ENCODE results near the gene EPHB1. TPM values are rescaled to one million over a fixed set of nuclear protein-coding genes. Genes with fewer than 3 reads are reported as not detected.

The EPHB1 gene
- total RNA-seq, 1 experiment from 2014 or later, result 2.8 TPM

GRCh38 chr3:135017003-135017893, 222.2 kb downstream of the EPHB1 start:
- Mint-ChIP-seq H3K36me3 (ENCODE audit: insufficient read depth in 1 of 3, low read depth in 3 of 3) (no peaks in the 10 kb centered on the region), H3K27me3 (ENCODE audit: low read depth) (no peaks in the 10 kb centered on the region)

More at GRCh38 chr3:135017003-135017893, 222.2 kb downstream of the EPHB1 start:
- no peak overlapping the region for H4K5ac ChIP-seq (ENCODE audit: insufficient read length, low read depth, low read length)
- no peak overlapping the region for H2BK12ac ChIP-seq (ENCODE audit: insufficient read length, low read depth, low read length)
- H2BK5ac ChIP-seq (ENCODE audit: insufficient read length, low read length), result no peak overlapping the region
- H3K27me3 ChIP-seq (ENCODE audit: insufficient read depth, low read length), result no peaks in the 10 kb centered on the region
- no peak for DNase-seq
- no peak overlapping the region for H4K8ac ChIP-seq (replicated peaks; ENCODE audit: insufficient read length, low read depth, low read length)
- H3K4me1 ChIP-seq (ENCODE audit: insufficient read depth, low read length), result no peaks in the 10 kb centered on the region; the same call in 1 of the 2 replicates
- H4K20me1 ChIP-seq (ENCODE audit: control insufficient read depth, insufficient read depth, insufficient read length), result no peaks in the 10 kb centered on the region
- no peak overlapping the region for H3K56ac ChIP-seq (ENCODE audit: insufficient read length, low read depth, low read length)
- TF ChIP-seq CTCF (conservative IDR thresholded peaks at IDR 0.05), result no peak
- WGBS (ENCODE audit: extremely low coverage, insufficient read length, low lambda C conversion rate), result no CpG with 5 or more reads among the region's 9 CpGs
- H3K23ac ChIP-seq (ENCODE audit: insufficient read length, low read depth, low read length), result no peak overlapping the region
- no peaks in the 10 kb centered on the region for H3K9me3 ChIP-seq (ENCODE audit: control insufficient read depth, low read depth, low read length)
- H3K9ac ChIP-seq (ENCODE audit: extremely low read depth, insufficient read length, low read length), result no peak overlapping the region
- H2BK120ac ChIP-seq (ENCODE audit: low read depth, low read length, poor library complexity, severe bottlenecking), result no peak overlapping the region
- no peaks in the 10 kb centered on the region for H3K23me2 ChIP-seq (ENCODE audit: insufficient read length, low read depth, low read length, poor library complexity, severe bottlenecking)
- H2AK5ac ChIP-seq (ENCODE audit: insufficient read length, low read length), result no peak overlapping the region
- H2BK15ac ChIP-seq (ENCODE audit: low read depth, low read length), result no peak overlapping the region
- H3K4me3 Mint-ChIP-seq, result no peak overlapping the region
- H3K27ac ChIP-seq (ENCODE audit: insufficient read length, low read depth, low read length), result no peak overlapping the region
- H4K91ac ChIP-seq (ENCODE audit: insufficient read length, low read depth, low read length), result no peak overlapping the region
- H3K4ac ChIP-seq (ENCODE audit: low read depth, low read length), result no peak overlapping the region
- no peak overlapping the region for H3K4me2 ChIP-seq (ENCODE audit: insufficient read depth, insufficient read length, low read length)
- no peak overlapping the region for H2BK20ac ChIP-seq (ENCODE audit: low read depth, low read length, poor library complexity, severe bottlenecking)
- no peak overlapping the region for H3K14ac ChIP-seq (ENCODE audit: insufficient read depth, low read length)
- peak overlapping the region in 1 of 3 experiments; percentile 31; a peak in 1 of 7 replicates for H3K27ac Mint-ChIP-seq
- no peaks in the 10 kb centered on the region for H3K79me1 ChIP-seq (ENCODE audit: insufficient read depth, low read depth, low read length, poor library complexity, severe bottlenecking)
- peaks cover 16 to 22% of the 10 kb centered on the region in 2 experiments for H3K4me1 Mint-ChIP-seq
- no peak overlapping the region for H3T11ph ChIP-seq (ENCODE audit: low read length)
- H3K79me2 ChIP-seq (ENCODE audit: insufficient read depth, low read length), result no peaks in the 10 kb centered on the region
- no peak overlapping the region for H3K18ac ChIP-seq (ENCODE audit: insufficient read length, low read depth, low read length)
- no peaks in the 10 kb centered on the region for H3K9me3 Mint-ChIP-seq
- H2AFZ ChIP-seq (ENCODE audit: low read length), result no peak overlapping the region

Measured in H9 (cell line).